Inflammatory macrophage (primary cell): ENCODE measurements around the gene ORC5.

ENCODE experiments used
- DNase-seq, 2 donors: peaks; one replicate each; pipeline ENCODE4 v3.0.0-alpha.2; 2020 to 2022

ORC5 gene

DNA sequence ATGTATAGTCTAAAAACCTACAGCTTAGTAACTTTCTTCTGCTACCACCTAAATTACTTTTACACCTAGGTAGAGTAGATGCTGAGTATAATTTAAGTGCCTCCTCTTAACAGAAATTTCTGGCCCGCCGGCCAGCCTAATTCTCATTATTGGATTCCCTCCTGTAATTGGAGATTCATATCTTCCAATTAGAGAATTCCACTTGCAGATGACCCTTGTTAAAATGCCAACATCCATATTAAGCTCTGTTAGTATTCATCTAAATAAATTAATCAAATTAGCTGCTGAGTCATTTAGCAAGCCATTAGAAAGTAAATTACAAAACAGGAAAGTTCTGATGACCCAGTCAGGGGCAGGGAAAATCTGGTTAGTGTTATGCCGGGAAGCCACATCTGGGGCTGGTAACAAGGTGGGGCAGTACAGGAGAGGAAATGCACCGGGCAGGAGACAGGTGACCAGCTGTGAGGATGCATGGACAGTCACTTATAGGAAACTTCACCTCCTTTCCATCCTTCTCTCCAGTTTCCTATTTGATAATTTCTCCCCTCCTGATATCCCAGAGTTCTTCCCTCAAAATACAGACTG lies 82.8 kb downstream of the ORC5 start:
- no peak for DNase-seq

- DNase-seq, result no peak
Measured at GRCh38 chr7:104124469-104124868, 83.3 kb downstream of the ORC5 start.

DNA sequence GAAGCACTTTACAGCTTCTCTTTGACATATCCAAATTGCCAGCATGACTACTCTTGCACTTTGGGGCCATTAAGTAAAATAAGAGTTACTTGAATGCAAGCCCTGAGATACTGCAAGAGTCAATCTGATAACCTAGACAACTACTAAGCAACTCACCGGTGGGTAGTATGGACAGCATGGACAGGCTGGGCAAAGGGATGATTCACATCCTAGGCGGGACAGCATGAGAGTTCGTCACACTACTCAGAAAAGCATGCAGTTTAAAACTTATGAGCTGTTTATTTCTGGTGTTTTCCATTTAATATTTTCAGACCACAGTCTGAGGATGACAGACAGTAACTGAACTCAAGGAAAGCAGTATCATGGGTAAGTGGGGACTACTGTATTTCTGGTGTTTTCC lies 84.0 kb downstream of the ORC5 start:
- no peak for DNase-seq

GRCh38 chr7:104113788-104114187 lies 94.0 kb downstream of the ORC5 start:
- DNase-seq, result no peak

GRCh38 chr7:104112623-104113022 lies 95.2 kb downstream of the ORC5 start:
- DNase-seq, result no peak

GRCh38 chr7:104111271-104111670 lies 96.5 kb downstream of the ORC5 start:
- no peak for DNase-seq

DNA sequence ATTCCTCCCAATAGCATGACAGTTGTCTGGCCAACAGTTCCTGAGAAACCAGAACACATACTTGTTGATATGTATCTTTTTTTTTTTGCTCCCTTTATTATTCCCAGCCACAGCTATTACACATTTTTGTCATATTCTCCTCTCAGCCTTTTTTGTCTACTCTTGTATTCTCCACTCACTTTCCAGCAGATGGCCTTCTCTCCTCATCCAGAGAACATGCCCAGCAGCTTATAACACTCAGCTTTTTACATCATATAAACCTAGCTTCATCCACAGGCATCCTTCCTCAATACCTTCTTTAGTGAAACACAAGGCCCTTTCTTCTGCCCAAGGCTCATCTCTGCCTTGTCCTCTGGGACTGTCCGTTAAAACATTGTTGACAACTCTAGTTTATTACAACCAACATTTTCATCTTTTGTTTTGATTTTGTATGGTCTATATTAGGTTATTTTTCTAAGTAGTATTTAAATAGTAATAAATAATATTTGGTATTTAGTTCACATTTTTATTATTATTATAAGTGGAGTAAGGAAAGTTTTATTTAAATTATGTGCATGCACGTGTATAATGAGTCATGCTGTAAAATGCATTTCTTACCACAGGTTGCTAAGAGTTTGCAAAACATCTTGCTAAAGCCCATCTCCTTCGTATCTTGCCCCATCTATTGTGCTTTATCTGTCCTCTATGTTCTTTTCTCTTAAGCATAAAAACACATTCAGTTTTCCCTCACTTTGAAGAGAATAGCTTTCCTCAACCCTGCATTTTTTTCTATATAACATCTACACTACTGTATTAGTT lies 101.5 kb downstream of the ORC5 start:
- no peak for DNase-seq

DNA sequence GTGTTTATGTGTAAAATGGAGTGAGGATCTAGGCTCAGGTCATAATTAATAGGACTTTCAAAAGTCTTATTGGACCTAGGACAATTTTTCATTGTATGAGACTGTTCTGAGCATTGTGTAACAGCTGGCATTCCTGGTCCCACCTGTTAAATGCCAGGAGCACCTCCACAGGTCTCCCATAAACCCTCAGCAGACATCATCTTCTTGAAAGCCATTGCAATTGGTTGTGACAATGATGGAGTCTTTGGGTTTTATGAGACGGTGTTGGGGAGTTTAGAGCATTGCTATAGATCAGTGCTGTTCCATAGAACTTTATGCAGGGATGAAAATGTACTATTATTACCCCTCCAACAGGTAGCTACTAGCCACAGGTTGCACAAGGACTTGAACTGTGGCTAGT lies 108.9 kb downstream of the ORC5 start:
- no peak for DNase-seq

DNA sequence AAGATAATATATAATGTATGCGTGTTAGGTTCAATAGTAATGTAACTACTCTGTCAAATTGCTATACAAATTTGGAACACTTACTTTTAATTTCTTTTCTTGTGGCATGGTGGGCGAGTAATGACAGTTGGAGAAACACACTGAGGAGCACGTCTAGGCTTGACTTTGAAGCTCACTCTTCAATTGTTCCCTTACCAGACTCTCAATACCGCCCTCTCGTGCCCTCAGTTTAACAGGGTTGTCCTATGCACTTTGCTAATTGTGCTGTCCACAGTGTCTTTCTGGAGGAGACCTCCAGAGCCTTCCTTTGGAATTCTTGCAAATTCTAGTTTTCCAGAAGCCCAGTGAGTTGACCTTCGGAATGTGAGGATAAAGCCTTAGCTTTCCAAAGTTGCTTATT lies 111.1 kb downstream of the ORC5 start:
- DNase-seq, result no peak

DNA sequence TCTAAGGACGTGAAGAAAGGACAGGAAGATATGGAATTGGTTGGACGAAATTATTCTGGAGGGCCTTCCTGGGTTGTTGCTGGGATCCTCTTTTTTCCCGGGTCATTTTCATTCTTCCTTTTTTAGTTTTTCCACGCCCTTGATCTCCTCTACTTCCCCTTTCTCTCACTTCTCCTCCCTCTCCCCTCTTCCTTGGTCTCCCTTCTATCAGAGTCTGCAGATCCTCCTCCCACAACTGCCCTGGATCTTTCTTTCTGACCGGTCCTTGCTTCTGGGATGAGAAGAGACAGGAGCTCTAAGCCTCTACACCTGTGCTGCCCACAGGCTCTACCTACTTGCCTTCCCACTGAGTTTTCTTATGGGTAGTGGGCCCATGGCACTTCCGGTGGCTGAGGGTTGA lies 114.7 kb downstream of the ORC5 start:
- DNase-seq, result no peak

DNA sequence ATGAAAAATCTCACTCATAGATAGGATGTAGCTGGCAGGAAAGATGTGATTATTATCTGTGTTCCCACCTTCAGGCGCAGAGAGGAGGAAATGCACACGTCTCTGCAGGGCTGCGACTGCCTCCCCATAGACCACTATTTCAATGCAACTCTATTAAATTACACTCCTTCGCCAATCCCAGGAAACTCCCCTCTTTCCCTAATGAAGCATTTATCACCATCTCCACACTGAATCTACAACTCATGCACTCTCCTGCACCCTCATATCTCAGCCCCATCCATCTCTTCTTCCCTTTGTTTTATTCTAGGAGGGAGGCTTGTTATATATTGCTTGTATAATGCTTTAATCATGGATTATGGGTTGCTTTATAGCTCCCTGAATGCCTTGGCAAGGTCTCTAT lies 116.6 kb downstream of the ORC5 start:
- no peak for DNase-seq

- DNase-seq, result no peak
Measured at GRCh38 chr7:104089612-104090011, 118.2 kb downstream of the ORC5 start.

GRCh38 chr7:104089061-104089460 lies 118.8 kb downstream of the ORC5 start:
- DNase-seq, result no peak
